ENCODE measurements around the gene GRM5.

GRCh38 chr11:88575916-88576315 is 489.9 kb downstream of the GRM5 start:
- TF ChIP-seq, protein P1, sequence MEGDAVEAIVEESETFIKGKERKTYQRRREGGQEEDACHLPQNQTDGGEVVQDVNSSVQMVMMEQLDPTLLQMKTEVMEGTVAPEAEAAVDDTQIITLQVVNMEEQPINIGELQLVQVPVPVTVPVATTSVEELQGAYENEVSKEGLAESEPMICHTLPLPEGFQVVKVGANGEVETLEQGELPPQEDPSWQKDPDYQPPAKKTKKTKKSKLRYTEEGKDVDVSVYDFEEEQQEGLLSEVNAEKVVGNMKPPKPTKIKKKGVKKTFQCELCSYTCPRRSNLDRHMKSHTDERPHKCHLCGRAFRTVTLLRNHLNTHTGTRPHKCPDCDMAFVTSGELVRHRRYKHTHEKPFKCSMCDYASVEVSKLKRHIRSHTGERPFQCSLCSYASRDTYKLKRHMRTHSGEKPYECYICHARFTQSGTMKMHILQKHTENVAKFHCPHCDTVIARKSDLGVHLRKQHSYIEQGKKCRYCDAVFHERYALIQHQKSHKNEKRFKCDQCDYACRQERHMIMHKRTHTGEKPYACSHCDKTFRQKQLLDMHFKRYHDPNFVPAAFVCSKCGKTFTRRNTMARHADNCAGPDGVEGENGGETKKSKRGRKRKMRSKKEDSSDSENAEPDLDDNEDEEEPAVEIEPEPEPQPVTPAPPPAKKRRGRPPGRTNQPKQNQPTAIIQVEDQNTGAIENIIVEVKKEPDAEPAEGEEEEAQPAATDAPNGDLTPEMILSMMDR (IDR thresholded peaks at IDR 0.05), result no peak
- no peak for TF ChIP-seq POLR2A (IDR thresholded peaks at IDR 0.05)

All from thyroid gland (tissue), 4 donors.